Measurements from ENCODE around the gene KRT72.

KRT72 gene

DNA sequence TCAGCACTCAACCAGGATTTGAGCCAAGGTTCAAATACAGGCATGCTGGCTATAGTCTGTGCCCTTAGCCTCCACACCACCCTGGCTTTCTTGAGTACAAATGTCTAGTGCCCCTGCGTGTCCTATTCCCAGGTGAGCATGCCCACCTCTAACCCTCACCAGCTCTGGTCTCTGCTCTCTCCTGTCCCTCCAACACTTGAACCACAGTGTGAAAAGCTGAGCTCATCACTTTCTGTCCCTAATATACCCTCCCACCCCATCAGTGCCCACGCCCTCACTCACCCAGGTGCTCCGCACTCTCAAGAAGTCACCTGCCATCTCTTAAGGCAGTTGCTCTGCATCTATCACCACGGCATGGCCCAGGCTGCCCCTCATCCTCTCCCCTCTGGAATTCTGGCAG lies 41.3 kb downstream of the KRT72 start:
- H3K27ac ChIP-seq (ENCODE audit: low read depth, low read length), result no peak overlapping the region
- no peaks in the 10 kb centered on the region for H3K4me1 ChIP-seq (ENCODE audit: control insufficient read depth, insufficient read depth, low read length)
- H3K36me3 ChIP-seq (ENCODE audit: control insufficient read depth, insufficient read depth, low read length), result no peaks in the 10 kb centered on the region
- H3K27me3 ChIP-seq (ENCODE audit: control insufficient read depth, insufficient read depth, low read length), result peaks cover 25% of the 10 kb centered on the region
- no peak overlapping the region for H3K9ac ChIP-seq (ENCODE audit: low read length)
- no peak overlapping the region for H3K4me3 ChIP-seq (ENCODE audit: low read depth, low read length)
- H3K9me3 ChIP-seq (ENCODE audit: control insufficient read depth, insufficient read depth, low read depth, low read length), result no peaks in the 10 kb centered on the region

- Histone ChIP-seq H3K36me3 (ENCODE audit: control insufficient read depth, insufficient read depth, low read length) (no peaks in the 10 kb centered on the region), H3K9ac (ENCODE audit: low read length) (no peak overlapping the region), H3K9me3 (ENCODE audit: control insufficient read depth, insufficient read depth, low read depth, low read length) (no peaks in the 10 kb centered on the region), H3K4me3 (ENCODE audit: low read depth, low read length) (no peak overlapping the region), H3K27me3 (ENCODE audit: control insufficient read depth, insufficient read depth, low read length) (peaks cover 25% of the 10 kb centered on the region), H3K27ac (ENCODE audit: low read depth, low read length) (no peak overlapping the region), H3K4me1 (ENCODE audit: control insufficient read depth, insufficient read depth, low read length) (no peaks in the 10 kb centered on the region)
Measured at GRCh38 chr12:52558781-52559445, 42.4 kb downstream of the KRT72 start.

DNA sequence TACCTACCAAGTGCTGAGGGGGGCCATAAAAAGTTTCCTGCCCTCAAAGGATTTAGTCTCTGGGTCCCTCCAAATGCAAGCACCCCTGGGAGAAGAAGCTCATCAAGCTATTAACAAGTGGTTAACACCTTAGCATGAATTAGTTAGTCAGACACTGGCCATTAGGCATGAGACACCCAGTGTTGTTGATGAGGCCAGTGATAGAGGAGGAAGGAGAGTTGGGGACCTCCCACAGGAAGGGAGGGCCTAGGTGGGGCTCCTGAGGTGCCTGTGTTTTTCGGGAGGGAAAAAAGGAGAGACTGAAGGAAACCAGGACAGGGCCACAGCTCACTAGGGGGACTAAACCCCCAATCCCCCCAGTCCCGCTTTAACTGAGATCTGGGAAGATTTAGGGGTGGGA lies 43.8 kb downstream of the KRT72 start:
- H3K9me3 ChIP-seq (ENCODE audit: control insufficient read depth, insufficient read depth, low read depth, low read length), result no peaks in the 10 kb centered on the region
- H3K9ac ChIP-seq (ENCODE audit: low read length), result no peak overlapping the region
- no peak overlapping the region for H3K4me3 ChIP-seq (ENCODE audit: low read depth, low read length)
- H3K36me3 ChIP-seq (ENCODE audit: control insufficient read depth, insufficient read depth, low read length), result no peaks in the 10 kb centered on the region
- peaks cover 25% of the 10 kb centered on the region for H3K27me3 ChIP-seq (ENCODE audit: control insufficient read depth, insufficient read depth, low read length)
- H3K4me1 ChIP-seq (ENCODE audit: control insufficient read depth, insufficient read depth, low read length), result no peaks in the 10 kb centered on the region
- no peak overlapping the region for H3K27ac ChIP-seq (ENCODE audit: low read depth, low read length)

GRCh38 chr12:52555577-52555976 lies 45.7 kb downstream of the KRT72 start:
- Histone ChIP-seq H3K27me3 (ENCODE audit: control insufficient read depth, insufficient read depth, low read length) (peaks cover 17% of the 10 kb centered on the region; the same call in 1 of the 2 replicates), H3K9ac (ENCODE audit: low read length) (no peak overlapping the region), H3K27ac (ENCODE audit: low read depth, low read length) (no peak overlapping the region), H3K9me3 (ENCODE audit: control insufficient read depth, insufficient read depth, low read depth, low read length) (no peaks in the 10 kb centered on the region), H3K4me3 (ENCODE audit: low read depth, low read length) (no peak overlapping the region), H3K36me3 (ENCODE audit: control insufficient read depth, insufficient read depth, low read length) (no peaks in the 10 kb centered on the region), H3K4me1 (ENCODE audit: control insufficient read depth, insufficient read depth, low read length) (no peaks in the 10 kb centered on the region)

GRCh38 chr12:52552681-52553195 lies 48.5 kb downstream of the KRT72 start, which contains the start of gene KRT71:
Gene KRT71, minus strand, starts transcription at chr12:52553145. Its CDS starts 68 bp downstream, at chr12:52553077.
- no peak within 1 kb of the TSS for H3K4me3 ChIP-seq (ENCODE audit: low read depth, low read length)
- no peaks in the 10 kb centered on the region for H3K4me1 ChIP-seq (ENCODE audit: control insufficient read depth, insufficient read depth, low read length)
- H3K27me3 ChIP-seq (ENCODE audit: control insufficient read depth, insufficient read depth, low read length), result 0 out of 2 replicates have a peak, but pooled peaks cover 6% of the 10 kb centered on the region
- no peak within 1 kb of the TSS for H3K27ac ChIP-seq (ENCODE audit: low read depth, low read length)
- no peaks in the 10 kb centered on the region for H3K9me3 ChIP-seq (ENCODE audit: control insufficient read depth, insufficient read depth, low read depth, low read length)
- no peak within 1 kb of the TSS for H3K9ac ChIP-seq (ENCODE audit: low read length)
- no peaks in the 10 kb centered on the region for H3K36me3 ChIP-seq (ENCODE audit: control insufficient read depth, insufficient read depth, low read length)

- H3K9me3 ChIP-seq (ENCODE audit: control insufficient read depth, insufficient read depth, low read depth, low read length), result no peaks in the 10 kb centered on the region
- no peaks in the 10 kb centered on the region for H3K36me3 ChIP-seq (ENCODE audit: control insufficient read depth, insufficient read depth, low read length)
- no peak overlapping the region for H3K4me3 ChIP-seq (ENCODE audit: low read depth, low read length)
- no peak overlapping the region for H3K9ac ChIP-seq (ENCODE audit: low read length)
- H3K27ac ChIP-seq (ENCODE audit: low read depth, low read length), result no peak overlapping the region
- H3K4me1 ChIP-seq (ENCODE audit: control insufficient read depth, insufficient read depth, low read length), result no peaks in the 10 kb centered on the region
- H3K27me3 ChIP-seq (ENCODE audit: control insufficient read depth, insufficient read depth, low read length), result 0 out of 2 replicates have a peak, but pooled peaks cover 6% of the 10 kb centered on the region
Measured at GRCh38 chr12:52552055-52552454, 49.2 kb downstream of the KRT72 start.

GRCh38 chr12:52551216-52551865 lies 49.9 kb downstream of the KRT72 start:
- no peak overlapping the region for H3K27ac ChIP-seq (ENCODE audit: low read depth, low read length)
- 0 out of 2 replicates have a peak, but pooled peaks cover 6% of the 10 kb centered on the region for H3K27me3 ChIP-seq (ENCODE audit: control insufficient read depth, insufficient read depth, low read length)
- no peaks in the 10 kb centered on the region for H3K9me3 ChIP-seq (ENCODE audit: control insufficient read depth, insufficient read depth, low read depth, low read length)
- no peak overlapping the region for H3K4me3 ChIP-seq (ENCODE audit: low read depth, low read length)
- no peaks in the 10 kb centered on the region for H3K36me3 ChIP-seq (ENCODE audit: control insufficient read depth, insufficient read depth, low read length)
- H3K4me1 ChIP-seq (ENCODE audit: control insufficient read depth, insufficient read depth, low read length), result no peaks in the 10 kb centered on the region
- no peak overlapping the region for H3K9ac ChIP-seq (ENCODE audit: low read length)

DNA sequence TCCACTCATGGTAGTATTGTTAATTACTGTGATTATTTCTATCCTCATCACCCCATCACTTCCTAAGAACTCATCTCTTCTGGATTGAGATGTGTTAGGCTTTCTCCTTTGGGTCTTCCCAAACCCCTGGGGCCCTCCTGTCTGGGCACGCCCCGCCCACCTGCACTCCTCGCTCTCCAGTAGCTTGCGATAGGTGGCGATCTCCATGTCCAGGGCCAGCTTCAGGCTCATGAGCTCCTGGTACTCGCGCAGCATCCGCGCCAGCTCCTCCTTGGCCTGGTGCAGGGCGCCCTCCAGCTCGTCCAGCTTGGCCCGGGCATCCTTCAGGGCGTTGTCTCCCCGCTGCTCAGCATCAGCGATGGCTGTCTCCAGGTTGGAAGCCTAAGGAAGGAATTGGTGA lies 55.1 kb downstream of the KRT72 start:
- Histone ChIP-seq H3K27ac (ENCODE audit: low read depth, low read length) (no peak overlapping the region), H3K9ac (ENCODE audit: low read length) (no peak overlapping the region), H3K4me1 (ENCODE audit: control insufficient read depth, insufficient read depth, low read length) (no peaks in the 10 kb centered on the region), H3K9me3 (ENCODE audit: control insufficient read depth, insufficient read depth, low read depth, low read length) (no peaks in the 10 kb centered on the region), H3K36me3 (ENCODE audit: control insufficient read depth, insufficient read depth, low read length) (no peaks in the 10 kb centered on the region), H3K4me3 (ENCODE audit: low read depth, low read length) (no peak overlapping the region), H3K27me3 (ENCODE audit: control insufficient read depth, insufficient read depth, low read length) (0 out of 2 replicates have a peak, but pooled peaks cover 6% of the 10 kb centered on the region)

GRCh38 chr12:52543985-52544883 lies 57.0 kb downstream of the KRT72 start:
- no peaks in the 10 kb centered on the region for H3K27me3 ChIP-seq (ENCODE audit: control insufficient read depth, insufficient read depth, low read length)
- H3K4me3 ChIP-seq (ENCODE audit: low read depth, low read length), result no peak overlapping the region

GRCh38 chr12:52542785-52543318 lies 58.4 kb downstream of the KRT72 start:
- Histone ChIP-seq H3K36me3 (ENCODE audit: control insufficient read depth, insufficient read depth, low read length) (no peaks in the 10 kb centered on the region), H3K9me3 (ENCODE audit: control insufficient read depth, insufficient read depth, low read depth, low read length) (no peaks in the 10 kb centered on the region), H3K27me3 (ENCODE audit: control insufficient read depth, insufficient read depth, low read length) (no peaks in the 10 kb centered on the region)

More at GRCh38 chr12:52543985-52544883, 57.0 kb downstream of the KRT72 start:
- Histone ChIP-seq H3K4me1 (ENCODE audit: control insufficient read depth, insufficient read depth, low read length) (no peaks in the 10 kb centered on the region), H3K27ac (ENCODE audit: low read depth, low read length) (no peak overlapping the region), H3K9ac (ENCODE audit: low read length) (no peak overlapping the region), H3K9me3 (ENCODE audit: control insufficient read depth, insufficient read depth, low read depth, low read length) (no peaks in the 10 kb centered on the region), H3K36me3 (ENCODE audit: control insufficient read depth, insufficient read depth, low read length) (no peaks in the 10 kb centered on the region)

More at GRCh38 chr12:52542785-52543318, 58.4 kb downstream of the KRT72 start:
- Histone ChIP-seq H3K4me1 (ENCODE audit: control insufficient read depth, insufficient read depth, low read length) (no peaks in the 10 kb centered on the region; the same call in 1 of the 2 replicates), H3K27ac (ENCODE audit: low read depth, low read length) (no peak overlapping the region), H3K4me3 (ENCODE audit: low read depth, low read length) (no peak overlapping the region), H3K9ac (ENCODE audit: low read length) (no peak overlapping the region)

Measured in HUES6 (cell line).